AG20443 (cell line): ENCODE measurements around the gene TMEM52.
"Not testable (repeated sequence)": the region's sequence is repeated elsewhere in the genome, so short reads cannot be mapped to it uniquely, and the experiment has no call there.

Experiments used
- DNase-seq: peaks from one replicate; pipeline ENCODE4 v3.0.0; 2012; ENCODE audit warnings: low spot score, mixed read lengths

The TMEM52 gene

DNA sequence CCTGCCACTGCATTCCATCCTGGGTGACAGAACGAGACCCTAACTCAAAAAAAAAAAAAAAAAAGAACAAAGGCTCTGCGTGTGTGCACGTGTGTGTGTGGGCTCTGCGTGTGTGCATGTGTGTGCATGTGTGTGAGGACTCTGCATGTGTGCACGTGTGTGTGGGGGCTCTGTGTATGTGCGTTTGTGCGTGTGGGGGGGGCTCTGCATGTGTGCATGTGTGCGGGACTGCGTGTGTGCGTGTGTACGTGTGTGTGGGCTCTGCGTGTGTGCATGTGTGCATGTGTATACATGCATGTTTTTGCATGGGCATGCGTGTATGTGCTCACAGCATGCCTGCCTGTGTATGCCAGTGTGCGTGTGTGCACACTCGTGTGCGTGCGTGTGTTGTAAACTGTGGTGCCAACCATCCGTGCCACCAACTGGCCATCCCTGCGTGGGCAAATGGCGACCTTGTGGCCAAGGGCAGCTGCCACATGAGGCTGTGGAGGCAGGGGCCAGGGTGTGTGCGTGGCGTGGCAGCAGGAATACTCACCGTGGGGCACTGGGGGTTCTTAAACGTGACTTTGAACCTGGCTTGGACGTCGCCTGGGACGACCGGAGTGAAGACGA is 26.8 kb upstream of the TMEM52 start:
- no peak for DNase-seq

GRCh38 chr1:1943834-1944570 is 24.9 kb upstream of the TMEM52 start:
- peak; percentile 84 for DNase-seq

GRCh38 chr1:1942753-1943656 is 23.9 kb upstream of the TMEM52 start:
- no peak for DNase-seq

DNA sequence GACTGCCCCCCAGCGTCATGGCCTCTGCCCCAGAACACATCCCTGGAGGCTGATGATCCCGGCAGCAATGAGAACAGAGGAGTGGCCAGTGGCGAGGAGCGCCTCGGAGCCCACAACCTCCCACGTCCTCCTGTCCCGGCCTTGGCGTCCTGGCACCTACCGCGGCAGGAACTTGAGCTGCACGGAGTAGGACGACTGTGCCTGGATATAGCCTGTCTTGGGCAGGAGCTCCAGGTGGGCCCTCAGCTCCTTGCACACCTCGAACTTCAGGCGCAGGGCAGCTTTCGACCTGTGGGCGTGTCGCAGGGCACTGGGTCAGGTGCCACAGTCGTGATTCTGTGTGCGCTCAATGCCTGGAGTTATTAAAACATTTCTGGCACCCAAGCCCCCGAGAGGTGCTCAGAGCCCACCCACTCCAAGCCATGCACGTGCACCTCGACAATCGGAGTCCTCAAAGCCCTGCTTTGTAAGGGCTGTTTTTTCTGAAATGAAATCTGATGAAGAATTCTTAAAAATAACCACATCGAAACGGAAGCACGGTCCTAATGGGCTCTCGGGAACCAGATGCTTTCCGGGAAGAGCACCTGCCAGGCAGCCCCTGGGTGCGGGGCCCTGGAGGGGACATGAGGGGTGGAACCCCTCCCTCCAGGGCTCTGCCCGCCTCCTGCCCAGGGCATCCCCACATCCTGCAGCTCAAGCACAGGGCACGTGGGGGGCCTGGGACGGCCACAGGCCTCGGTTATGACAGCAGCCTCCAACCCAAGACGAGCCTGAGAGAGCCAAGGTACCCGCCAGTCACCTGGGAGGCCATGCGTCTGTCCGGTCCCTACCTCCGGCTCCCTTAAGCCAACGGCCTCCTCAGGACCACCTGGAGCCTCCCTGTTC is 23.0 kb upstream of the TMEM52 start:
- no peak for DNase-seq

DNA sequence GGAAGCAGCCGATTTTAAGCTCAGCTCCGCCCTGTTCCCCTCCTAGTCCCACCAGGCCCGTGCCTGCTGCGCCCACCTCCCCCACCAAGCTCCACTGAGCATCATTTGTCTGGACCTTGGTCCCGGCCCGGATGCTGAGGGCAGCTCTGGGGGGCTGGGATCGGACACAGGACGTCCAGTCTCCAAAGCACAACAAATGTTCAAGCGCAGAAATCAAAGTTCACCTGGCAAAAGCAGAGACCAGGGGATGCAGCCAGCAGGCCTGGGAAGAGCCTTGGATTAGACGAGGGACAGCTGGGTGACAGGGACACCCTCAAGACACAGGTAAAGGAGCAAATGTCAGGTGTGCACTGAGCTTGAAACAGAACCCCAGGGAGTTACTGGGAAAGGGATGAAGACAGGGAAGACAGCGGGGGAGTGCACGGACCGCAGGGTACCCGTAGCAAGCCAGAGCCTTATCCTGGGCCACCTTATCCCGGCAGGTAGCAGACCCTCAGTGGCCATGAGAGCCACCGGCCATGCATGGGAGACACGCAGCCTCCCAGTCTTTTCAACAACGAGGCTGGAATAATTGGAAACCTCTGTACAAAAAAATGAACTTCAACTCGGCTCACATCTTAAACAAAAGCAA is 22.2 kb upstream of the TMEM52 start:
- DNase-seq = no peak

DNA sequence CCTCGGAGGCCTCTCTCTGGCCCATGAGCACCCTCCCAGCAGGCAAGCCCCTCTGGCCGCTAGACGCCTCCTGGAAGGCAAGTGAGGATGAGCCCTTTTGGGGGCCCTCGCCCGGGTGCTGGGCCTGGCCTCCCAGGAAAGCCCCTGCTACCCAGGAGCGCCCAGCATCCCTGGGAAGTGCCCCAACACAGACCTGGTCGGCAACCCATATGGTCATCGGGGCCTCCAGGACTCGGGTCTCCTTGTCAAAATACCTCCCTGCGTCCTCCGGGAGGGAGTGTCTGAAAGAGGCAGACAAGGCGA is 21.0 kb upstream of the TMEM52 start:
- no peak for DNase-seq

DNA sequence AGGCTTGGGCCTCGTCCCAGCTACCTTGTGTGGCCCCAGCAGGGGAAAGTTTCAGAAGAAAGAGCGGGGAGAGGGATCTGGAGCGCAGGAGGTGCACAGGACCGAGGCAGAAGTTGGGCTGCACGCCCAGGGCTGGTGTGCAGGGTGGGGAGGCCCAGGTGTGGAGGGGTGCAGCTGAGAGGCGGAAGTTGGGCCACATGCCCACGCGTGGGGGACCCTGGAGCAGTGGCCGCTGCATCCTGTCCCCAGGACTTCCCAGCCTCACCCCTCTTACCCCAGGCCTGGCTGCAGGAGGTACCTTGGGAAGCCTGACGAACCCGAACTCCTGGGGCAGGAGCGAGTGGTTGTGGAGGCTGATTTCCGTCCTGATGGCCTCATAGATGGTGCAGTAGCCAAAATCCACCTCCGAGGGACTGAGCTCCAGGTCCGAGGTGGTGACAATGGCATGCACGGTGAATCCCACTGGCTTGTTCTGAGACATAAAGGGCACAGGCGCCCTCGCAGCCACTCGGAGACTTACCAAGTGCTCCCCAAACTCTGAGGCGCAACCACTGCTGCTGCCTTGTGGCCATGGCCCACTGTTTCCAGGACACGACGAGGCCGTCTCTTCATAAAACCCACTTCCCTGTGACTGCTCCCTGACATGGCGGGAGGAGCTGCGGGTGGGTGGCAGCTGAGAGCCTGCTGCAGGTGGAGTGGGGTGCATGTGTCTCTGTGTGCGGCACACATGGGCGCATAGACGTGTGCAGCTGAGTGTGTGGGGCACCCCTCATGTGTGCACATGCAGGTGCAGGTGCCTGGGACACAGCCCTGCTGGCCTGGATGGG is 20.4 kb upstream of the TMEM52 start:
- DNase-seq = no peak

DNA sequence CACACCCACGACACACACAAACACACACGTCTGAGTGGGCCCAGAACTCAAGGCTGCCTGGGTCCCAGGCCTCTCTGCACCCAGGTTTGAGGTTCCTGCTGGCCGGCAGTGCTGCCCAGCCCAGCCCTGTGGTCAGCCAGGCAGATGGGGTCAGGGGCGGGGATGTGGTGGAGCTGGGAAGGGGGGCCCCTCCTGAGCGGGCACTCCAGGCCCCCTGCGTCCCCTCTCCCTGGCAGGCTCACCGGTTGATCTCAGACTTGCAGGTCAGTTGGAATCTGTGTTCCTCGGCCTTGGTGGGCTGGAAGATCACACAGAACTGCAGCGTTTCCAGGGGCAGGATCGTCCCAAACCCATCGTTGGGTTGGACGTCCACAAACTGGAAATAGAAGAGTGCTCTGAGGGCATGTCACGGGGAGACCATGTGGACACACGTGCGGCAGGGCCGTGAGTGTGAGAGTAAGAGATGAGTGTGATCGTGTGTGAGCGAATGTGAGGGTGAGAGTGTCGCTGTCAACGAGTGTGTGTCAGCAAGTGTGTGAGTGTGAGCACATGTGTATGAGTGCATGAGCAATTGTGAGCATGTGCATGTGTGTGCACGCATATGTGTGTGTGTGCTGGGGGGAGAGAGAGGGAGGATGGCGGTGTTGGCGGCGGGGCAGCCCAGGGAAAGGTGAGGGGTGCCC is 19.7 kb upstream of the TMEM52 start:
- no peak for DNase-seq

- DNase-seq = no peak
Observed at GRCh38 chr1:1938276-1938573, 19.1 kb upstream of the TMEM52 start.

- no peak for DNase-seq
Observed at GRCh38 chr1:1937549-1938275, 18.6 kb upstream of the TMEM52 start.

- DNase-seq = no peak
Observed at GRCh38 chr1:1937061-1937460, 18.0 kb upstream of the TMEM52 start.

DNA sequence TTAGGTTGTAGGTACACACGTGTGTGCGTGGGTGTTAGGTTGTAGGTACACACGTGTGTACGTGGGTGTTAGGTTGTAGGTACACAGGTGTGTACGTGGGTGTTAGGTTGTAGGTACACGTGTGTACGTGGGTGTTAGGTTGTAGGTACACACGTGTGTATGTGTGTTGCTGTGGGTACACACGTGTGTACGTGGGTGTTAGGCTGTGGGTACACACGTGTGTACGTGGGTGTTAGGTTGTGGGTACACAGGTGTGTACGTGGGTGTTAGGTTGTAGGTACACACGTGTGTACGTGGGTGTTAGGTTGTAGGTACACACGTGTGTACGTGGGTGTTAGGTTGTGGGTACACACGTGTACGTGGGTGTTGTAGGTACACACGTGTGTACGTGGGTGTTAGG is 15.8 kb upstream of the TMEM52 start:
- not testable (repeated sequence) for DNase-seq

DNA sequence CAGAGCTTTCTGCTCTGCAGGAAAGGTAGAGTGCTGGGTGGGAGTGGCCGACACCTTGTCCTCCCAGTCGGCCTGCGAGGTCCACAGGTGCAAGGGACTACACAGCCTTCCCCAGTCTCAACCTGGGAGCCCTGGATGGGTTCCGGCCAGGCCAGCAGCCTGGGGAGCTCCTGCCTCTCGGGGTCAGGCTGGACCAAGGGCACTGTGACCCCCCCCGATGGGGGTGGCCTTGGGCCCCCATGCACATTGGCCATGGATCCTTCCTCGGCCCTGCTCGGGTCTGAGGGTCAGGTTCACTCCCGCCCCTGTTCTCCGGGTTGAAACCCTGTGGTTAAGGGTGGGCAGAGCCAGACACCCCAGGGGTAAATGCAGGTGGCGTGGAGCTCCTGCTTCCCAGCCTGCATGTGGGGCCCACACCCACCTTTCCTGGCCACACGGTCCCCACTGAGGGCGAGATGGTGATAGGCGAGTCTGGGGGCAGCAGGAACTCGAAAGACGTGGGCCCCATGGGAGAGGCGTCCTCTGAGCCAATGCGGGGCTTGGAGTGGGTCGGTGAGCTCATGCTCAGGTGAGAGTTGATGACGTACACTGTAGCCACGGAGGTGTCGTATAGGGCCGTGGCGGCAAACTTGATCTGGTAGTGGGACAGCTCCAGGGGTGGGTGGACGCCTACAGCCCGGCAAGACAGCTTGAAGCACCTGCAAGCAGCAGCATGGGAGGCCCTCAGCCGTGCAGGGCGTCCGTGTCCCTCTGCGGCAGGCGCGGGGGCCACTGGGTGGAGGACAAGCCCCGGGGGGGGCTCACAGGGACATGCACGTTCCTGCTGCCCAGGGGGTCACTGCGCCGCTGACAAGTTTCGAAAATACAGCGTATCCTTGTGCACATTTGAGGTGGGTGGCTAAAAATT is 10.8 kb upstream of the TMEM52 start:
- DNase-seq = no peak

DNA sequence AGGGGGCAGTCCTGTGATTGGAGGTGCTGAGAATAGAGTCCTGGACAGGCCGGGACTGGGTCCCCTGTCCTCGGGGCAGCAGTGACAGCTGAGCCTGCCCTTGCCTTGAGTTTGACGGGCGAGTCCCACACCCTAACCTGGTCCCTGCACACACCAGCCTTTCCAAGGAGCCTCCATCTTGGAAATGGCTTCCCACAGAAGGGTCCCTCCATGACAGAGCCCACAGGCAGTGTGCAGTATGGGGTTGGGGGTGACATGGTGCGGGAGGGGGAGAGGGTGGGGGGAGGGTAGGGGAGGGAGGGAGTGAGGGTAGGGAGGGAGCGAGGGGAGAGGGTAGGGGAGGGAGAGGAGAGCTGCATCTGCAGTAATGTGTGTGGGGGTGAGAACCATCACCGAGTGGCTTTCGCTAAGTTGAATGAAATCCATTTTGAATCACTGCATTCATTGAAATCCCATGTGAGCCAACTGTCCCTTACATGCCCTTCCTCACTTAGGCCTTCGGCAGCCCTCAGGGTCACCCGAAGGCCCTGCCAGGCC is 10.1 kb upstream of the TMEM52 start:
- DNase-seq = no peak

DNA sequence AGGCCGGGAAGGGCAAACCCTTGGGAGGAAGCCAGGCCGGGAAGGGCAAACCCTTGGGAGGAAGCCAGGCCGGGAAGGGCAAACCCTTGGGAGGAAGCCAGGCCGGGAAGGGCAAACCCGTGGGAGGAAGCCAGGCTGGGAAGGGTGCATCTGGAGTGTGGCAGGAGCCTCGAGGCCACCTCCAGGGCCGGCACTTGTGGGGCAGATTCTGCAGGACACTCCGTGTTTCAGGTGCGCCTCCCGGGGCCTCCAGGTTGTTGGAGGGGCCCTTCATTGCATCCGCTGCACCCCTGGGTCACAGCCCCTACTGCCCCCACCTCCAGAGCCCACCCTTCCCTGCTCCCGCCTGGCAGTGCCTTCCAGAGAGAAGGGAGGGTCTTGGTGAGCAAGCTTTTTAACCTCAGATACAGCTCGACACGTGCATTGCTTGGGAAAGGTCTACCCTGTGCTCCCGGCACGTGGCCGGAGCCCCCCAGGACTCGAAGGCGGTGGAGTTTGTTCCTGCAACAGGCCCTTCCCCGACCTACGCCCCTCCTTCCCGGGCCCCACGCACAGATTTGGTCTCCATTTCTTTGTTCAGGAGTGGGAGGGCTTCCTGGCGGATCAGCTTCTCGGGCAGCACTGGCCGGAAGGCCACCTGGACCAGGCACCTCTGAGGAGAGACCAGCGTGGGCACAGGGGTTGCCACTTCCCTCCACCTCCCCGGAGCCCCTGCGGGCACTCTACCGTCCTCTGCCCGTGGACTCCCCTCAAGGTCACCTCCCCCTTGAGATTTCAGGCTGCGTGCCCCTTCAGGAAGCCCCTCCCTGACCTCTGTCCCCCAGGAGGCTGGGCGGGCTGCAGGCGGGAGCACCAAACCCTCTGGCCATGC is 9.4 kb upstream of the TMEM52 start:
- no peak for DNase-seq

GRCh38 chr1:1927751-1928150 is 8.7 kb upstream of the TMEM52 start:
- no peak for DNase-seq
